K562 (cell line): ENCODE measurements around the gene YJU2. TPM values are rescaled to one million over a fixed set of nuclear protein-coding genes. Genes with fewer than 3 reads are reported as not detected.

Experiments used
- ATAC-seq: fragments of 200-7000 bp; cut with Tn5 transposase; 3 replicates; pipeline ENCODE4 v1.9.1; 2020; ENCODE audit warnings: moderate library complexity
- BruUV-seq: library from RNA; stranded (reverse); fragments of 400-500 nt; replicated peaks from 2 replicates; lab custom pipeline; 2021; lab: Mats Ljungman, UMichigan
- CTCF ChIA-PET: fragments of 300-600 bp; formaldehyde crosslinking; extraction: SDS; loops from one replicate; lab custom pipeline; 2021; ENCODE audit warnings: low intra/inter-chr PET ratio; lab: Yijun Ruan, JAX
- POLR2A ChIA-PET: fragments of 300-600, 350-650 bp; sonication (Branson Sonifier 250); formaldehyde crosslinking; extraction: SDS; loops from one replicate; lab custom pipeline; 2021; ENCODE audit warnings: antibody characterized with exemption, inconsistent platforms; lab: Yijun Ruan, JAX
- DNase-seq, 4 experiments: peaks; one replicate each; pipeline versions ENCODE4 v3.0.0 to v3.0.0-alpha.2; 2011 to 2018; ENCODE audit warnings: low spot score in 3 of 4, mixed read lengths in 3 of 4; ENCODE audit errors: extremely low read depth in 1 of 4
- FAIRE-seq: peaks from 2 replicates; lab custom pipeline; 2011; peaks lifted over from hg19 to GRCh38; lab: Jason Lieb, UNC
- H2AFZ ChIP-seq: 2 replicates; pipeline ENCODE4 v1.6.0; 2011; ENCODE audit warnings: low read depth, low read length, control low read depth, inconsistent platforms
- H3K27ac ChIP-seq: fragments of 200-600 bp; 3 replicates; pipeline ENCODE4 v1.8.0; 2011; ENCODE audit warnings: low read depth, mild to moderate bottlenecking, control low read depth, inconsistent platforms, low read length, moderate library complexity, mixed read lengths; ENCODE audit errors: extremely low read depth
- H3K27me3 ChIP-seq, 2 experiments: fragments of 300-600 bp in 1 of 2; 2 replicates in 1 of 2; 3 replicates in 1 of 2; pipeline versions ENCODE4 v1.6.0 to v1.8.0; 2011; ENCODE audit warnings: inconsistent platforms in 2 of 2, low read length in 2 of 2, mild to moderate bottlenecking in 1 of 2, mixed read lengths in 1 of 2, moderate library complexity in 1 of 2; ENCODE audit not compliant: control insufficient read depth in 2 of 2, insufficient read depth in 2 of 2
- H3K36me3 ChIP-seq: fragments of 300-600 bp; 3 replicates; pipeline ENCODE4 v1.8.0; 2011; ENCODE audit warnings: mild to moderate bottlenecking, low read length, inconsistent platforms; ENCODE audit not compliant: control insufficient read depth, insufficient read depth
- H3K4me1 ChIP-seq, 2 experiments: fragments of 200-600 bp in 1 of 2; replicated peaks in 1 of 2; 2 replicates in 1 of 2; 3 replicates in 1 of 2; pipeline versions ENCODE4 v1.5.1 to v1.8.0; 2011; ENCODE audit warnings: inconsistent platforms in 2 of 2, low read length in 2 of 2, mild to moderate bottlenecking in 1 of 2, mixed read lengths in 1 of 2, moderate library complexity in 1 of 2; ENCODE audit not compliant: control insufficient read depth in 2 of 2, insufficient read depth in 2 of 2
- H3K4me2 ChIP-seq: 2 replicates; pipeline ENCODE4 v1.6.1; 2011; ENCODE audit warnings: low read length, control low read depth, inconsistent platforms, mixed read lengths; ENCODE audit not compliant: insufficient read depth
- H3K4me3 ChIP-seq: fragments of 200-600 bp; sonication (generic), shearing (Covaris generic); 2 replicates; pipeline ENCODE4 v1.5.1; 2016; ENCODE audit warnings: control low read depth, inconsistent platforms
- H3K79me2 ChIP-seq: fragments of 200-600 bp; 3 replicates; pipeline ENCODE4 v1.8.0; 2011; ENCODE audit warnings: low read length, inconsistent platforms; ENCODE audit not compliant: control insufficient read depth, insufficient read depth
- H3K9ac ChIP-seq, 2 experiments: 2 replicates each; pipeline versions ENCODE4 v1.6.0 to v1.6.1; 2011; ENCODE audit warnings: low read depth in 2 of 2, low read length in 2 of 2, control low read depth in 1 of 2, inconsistent platforms in 1 of 2, mild to moderate bottlenecking in 1 of 2, mixed read lengths in 1 of 2; ENCODE audit not compliant: insufficient read depth in 1 of 2
- H3K9me1 ChIP-seq: one replicate; pipeline ENCODE4 v1.6.0; 2011; ENCODE audit warnings: inconsistent platforms, mild to moderate bottlenecking, low read length, moderate library complexity; ENCODE audit not compliant: control insufficient read depth, insufficient read depth
- H3K9me3 ChIP-seq: replicated peaks from 2 replicates; pipeline ENCODE4 v1.5.1; 2011; ENCODE audit warnings: low read depth, low read length, inconsistent platforms; ENCODE audit not compliant: control insufficient read depth, insufficient read depth
- H4K20me1 ChIP-seq: replicated peaks from 2 replicates; pipeline ENCODE4 v1.6.1; 2011; ENCODE audit warnings: low read length, inconsistent platforms, mixed read lengths; ENCODE audit not compliant: control insufficient read depth, insufficient read depth
- CTCF ChIP-seq, 3 experiments: IDR thresholded peaks in 2 of 3; conservative IDR thresholded peaks in 1 of 3; 2 replicates each; pipeline ENCODE4 v1.5.1; 2011 to 2012; ENCODE audit warnings: low read length in 3 of 3, mild to moderate bottlenecking in 3 of 3, control low read depth in 2 of 3, improper control_type of control experiment in 1 of 3, inconsistent platforms in 1 of 3, low read depth in 1 of 3, mixed read lengths in 1 of 3, moderate library complexity in 1 of 3; ENCODE audit not compliant: insufficient read depth in 2 of 3
- HDAC3 ChIP-seq: fragments of 450-650 bp; IDR thresholded peaks from 2 replicates; pipeline ENCODE4 v1.6.1; 2018; ENCODE audit warnings: borderline replicate concordance, mild to moderate bottlenecking, moderate library complexity; ENCODE audit not compliant: partially characterized antibody
- HDAC6 ChIP-seq: IDR thresholded peaks from 2 replicates; pipeline ENCODE4 v1.6.1; 2012; ENCODE audit warnings: low read depth, mild to moderate bottlenecking, control low read depth, inconsistent platforms, low read length, moderate library complexity
- NR2C1 ChIP-seq, 2 experiments: fragments of 450-650 bp; IDR thresholded peaks; 2 replicates each; pipeline ENCODE4 v1.6.1; 2017; ENCODE audit warnings: mild to moderate bottlenecking in 2 of 2, antibody characterized with exemption in 1 of 2, inconsistent platforms in 1 of 2, missing compliant biosample characterization in 1 of 2, missing genetic modification characterization in 1 of 2
- PCBP1 ChIP-seq: fragments of 200-400 bp; formaldehyde crosslinking; IDR thresholded peaks from 2 replicates; pipeline ENCODE4 v1.6.1; 2018; ENCODE audit warnings: mild to moderate bottlenecking, low read depth, low read length; ENCODE audit not compliant: poor library complexity, severe bottlenecking
- PHB2 ChIP-seq: fragments of 450-650 bp; IDR thresholded peaks from 2 replicates; pipeline ENCODE4 v1.6.1; 2017; ENCODE audit warnings: low read depth
- SIN3A ChIP-seq, 2 experiments: fragments of 150-350 bp in 1 of 2; IDR thresholded peaks; 2 replicates each; pipeline ENCODE4 v1.6.1; 2011 to 2016; ENCODE audit warnings: borderline replicate concordance in 2 of 2, low read depth in 2 of 2, low read length in 2 of 2, mild to moderate bottlenecking in 2 of 2, moderate library complexity in 2 of 2; ENCODE audit not compliant: control insufficient read depth in 1 of 2
- SMARCB1 ChIP-seq: IDR thresholded peaks from 2 replicates; pipeline ENCODE4 v1.6.1; 2011; ENCODE audit warnings: improper control_type of control experiment, low read depth; ENCODE audit not compliant: insufficient read length
- SUPT5H ChIP-seq: fragments of 450-650 bp; IDR thresholded peaks from 2 replicates; pipeline ENCODE4 v1.6.1; 2016
- XRCC5 ChIP-seq: fragments of 200-400 bp; formaldehyde crosslinking; IDR thresholded peaks from 2 replicates; pipeline ENCODE4 v1.6.1; 2017; ENCODE audit warnings: low read depth, mild to moderate bottlenecking, low read length
- ZBTB43 ChIP-seq: sonication (generic); formaldehyde crosslinking; IDR thresholded peaks from 2 replicates; pipeline ENCODE4 v1.8.0; 2023; ENCODE audit warnings: mild to moderate bottlenecking, missing genetic modification reagents
- ZC3H11A ChIP-seq: IDR thresholded peaks from 2 replicates; pipeline ENCODE4 v1.6.1; 2012; ENCODE audit warnings: low read depth, low read length, improper control_type of control experiment
- WGBS: fragments of 100-300 bp; shearing (Covaris generic); methylation state at CpG from one replicate; pipeline ENCODE4 v1.1.6; 2016; ENCODE audit warnings: low coverage, mixed read lengths; ENCODE audit not compliant: insufficient coverage; ENCODE audit errors: missing lambda C conversion rate; 5-methylcytosine and 5-hydroxymethylcytosine counted together
- in situ Hi-C: fragments of 300-500 bp; cut with MboI; formaldehyde crosslinking; loops from 4 replicates; pipeline ENCODE4 v1.15.0; 2018; ENCODE audit warnings: inconsistent platforms, mixed read lengths
- intact Hi-C: fragments of 100-400 bp; cut with micrococcal nuclease; formaldehyde crosslinking; loops from 2 replicates; pipeline ENCODE4 v1.14.2; 2022
- polyA plus RNA-seq, 8 experiments: library from polyadenylated mRNA; depleted of rRNA in 4 of 8; stranded (reverse) in 5 of 8; unstranded in 3 of 8; fragments of >200 nt; fragmentation: Nextera tagmentation in 2 of 8; fragmentation: Illumina TruSeq in 1 of 8; extraction: Ambion mirVana in 2 of 8; extraction: Trizol in 1 of 8; gene quantifications; 2 replicates each; pipeline versions ENCODE4 v1.2.1 to v1.2.3, GENCODE V29; 2011 to 2014; ENCODE audit warnings: inconsistent platforms in 1 of 8, missing spikeins in 1 of 8
- total RNA-seq, 7 experiments: library from RNA; depleted of rRNA in 6 of 7; stranded (reverse); fragments of >200 nt in 6 of 7; fragmentation: Illumina TruSeq in 2 of 7; extraction: Trizol in 2 of 7; gene quantifications; 2 replicates each; pipeline versions ENCODE4 v1.2.1 to v1.2.3, GENCODE V29; 2011 to 2021; ENCODE audit warnings: low replicate concordance in 1 of 7
- TF ChIP-seq, protein P1 (sequence below): fragments of 450-650 bp; IDR thresholded peaks from 2 replicates; pipeline ENCODE4 v1.6.1; 2018; ENCODE audit not compliant: partially characterized antibody

Gene YJU2
- total and polyA plus RNA-seq, 9 of the 15 experiments (the other 6 are each of a cell fraction or from before 2014, with no cell fraction given) = 0.41 to 34.9 (median 19.3) TPM

GRCh38 chr19:4197625-4198466 is 49.0 kb upstream of the YJU2 start:
- POLR2A ChIA-PET = interaction anchor here (0.6 kb wide), 1 partner anchor 78 kb away, joined by 3 read pairs; no protein-coding TSS in a partner anchor
- Histone ChIP-seq H3K79me2 (no peaks in the 10 kb centered on the region), H3K4me3 (no peak overlapping the region), H3K4me1 (peaks cover 0 to 16% of the 10 kb centered on the region in 2 experiments; a peak in 2 of 5 replicates), H4K20me1 (no peaks in the 10 kb centered on the region), H3K9me1 (no peaks in the 10 kb centered on the region), H3K4me2 (peak overlapping the region; percentile 4; the same call in 1 of the 2 replicates), H2AFZ (no peak overlapping the region), H3K27me3 (peaks cover 8 to 30% of the 10 kb centered on the region in 2 experiments), H3K36me3 (no peaks in the 10 kb centered on the region), H3K9ac (peak overlapping the region in 1 of 2 experiments; percentile 52; a peak in 2 of 4 replicates), H3K9me3 (no peaks in the 10 kb centered on the region), H3K27ac (no peak overlapping the region)
- DNase-seq = peak in 3 of 4 experiments; percentile 51 to 85 (median 84)
- FAIRE-seq = no peak
- in situ Hi-C loops = no loop called here
- CTCF ChIA-PET = interaction anchor here (0.7 kb wide), 1 partner anchor 18 kb away, joined by 4 read pairs; no protein-coding TSS in a partner anchor
- BruUV-seq = no TSS peak
- 3% methylated on average over 26 of the region's 70 CpGs for WGBS
- intact Hi-C loops = no loop called here
- peak; percentile 71 for ATAC-seq
- no peak for TF ChIP-seq SMARCB1
- 0 out of 2 replicates have a peak, but pooled peaks have one; percentile 47 for TF ChIP-seq PHB2
- TF ChIP-seq PCBP1 = no peak
- TF ChIP-seq, protein P1, sequence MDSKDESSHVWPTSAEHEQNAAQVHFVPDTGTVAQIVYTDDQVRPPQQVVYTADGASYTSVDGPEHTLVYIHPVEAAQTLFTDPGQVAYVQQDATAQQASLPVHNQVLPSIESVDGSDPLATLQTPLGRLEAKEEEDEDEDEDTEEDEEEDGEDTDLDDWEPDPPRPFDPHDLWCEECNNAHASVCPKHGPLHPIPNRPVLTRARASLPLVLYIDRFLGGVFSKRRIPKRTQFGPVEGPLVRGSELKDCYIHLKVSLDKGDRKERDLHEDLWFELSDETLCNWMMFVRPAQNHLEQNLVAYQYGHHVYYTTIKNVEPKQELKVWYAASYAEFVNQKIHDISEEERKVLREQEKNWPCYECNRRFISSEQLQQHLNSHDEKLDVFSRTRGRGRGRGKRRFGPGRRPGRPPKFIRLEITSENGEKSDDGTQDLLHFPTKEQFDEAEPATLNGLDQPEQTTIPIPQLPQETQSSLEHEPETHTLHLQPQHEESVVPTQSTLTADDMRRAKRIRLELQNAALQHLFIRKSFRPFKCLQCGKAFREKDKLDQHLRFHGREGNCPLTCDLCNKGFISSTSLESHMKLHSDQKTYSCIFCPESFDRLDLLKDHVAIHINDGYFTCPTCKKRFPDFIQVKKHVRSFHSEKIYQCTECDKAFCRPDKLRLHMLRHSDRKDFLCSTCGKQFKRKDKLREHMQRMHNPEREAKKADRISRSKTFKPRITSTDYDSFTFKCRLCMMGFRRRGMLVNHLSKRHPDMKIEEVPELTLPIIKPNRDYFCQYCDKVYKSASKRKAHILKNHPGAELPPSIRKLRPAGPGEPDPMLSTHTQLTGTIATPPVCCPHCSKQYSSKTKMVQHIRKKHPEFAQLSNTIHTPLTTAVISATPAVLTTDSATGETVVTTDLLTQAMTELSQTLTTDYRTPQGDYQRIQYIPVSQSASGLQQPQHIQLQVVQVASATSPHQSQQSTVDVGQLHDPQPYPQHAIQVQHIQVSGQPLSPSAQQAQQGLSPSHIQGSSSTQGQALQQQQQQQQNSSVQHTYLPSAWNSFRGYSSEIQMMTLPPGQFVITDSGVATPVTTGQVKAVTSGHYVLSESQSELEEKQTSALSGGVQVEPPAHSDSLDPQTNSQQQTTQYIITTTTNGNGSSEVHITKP = no peak
- TF ChIP-seq NR2C1 (IDR thresholded peaks at IDR 0.05) = no peak
- no peak for TF ChIP-seq NR2C1 (tag; IDR thresholded peaks at IDR 0.05)
- TF ChIP-seq HDAC3 = no peak
- TF ChIP-seq XRCC5 = no peak
- no peak for TF ChIP-seq HDAC6
- no peak for TF ChIP-seq SUPT5H
- TF ChIP-seq SIN3A (IDR thresholded peaks at IDR 0.05; ENCODE audit: borderline replicate concordance in 2 of 2, control insufficient read depth in 1 of 2, low read depth in 2 of 2, low read length in 2 of 2) = no peak
- no peak for TF ChIP-seq ZC3H11A
- no peak for TF ChIP-seq ZBTB43 (CRISPR knock-in tag)
- TF ChIP-seq CTCF (IDR thresholded peaks at IDR 0.05 in 2 of 3, conservative IDR thresholded peaks at IDR 0.05 in 1 of 3; ENCODE audit: insufficient read depth in 2 of 3, low read depth in 1 of 3, low read length in 3 of 3) = no peak
